Prostate gland (tissue), 2 donors: ENCODE measurements around the gene ROCK1. TPM values are rescaled to one million over a fixed set of nuclear protein-coding genes. Genes with fewer than 3 reads are reported as not detected.
A peak's percentile ranks its signal among the peaks of the same experiment; 100 is the strongest.

Source experiments
- DNase-seq: peaks from one replicate; pipeline ENCODE4 v3.0.0-alpha.2; 2019; ENCODE audit warnings: low spot score
- H3K27ac ChIP-seq, 2 donors: fragments of 200-600 bp; sonication (generic); 2 replicates each; pipeline ENCODE4 v1.5.1; 2017 to 2019
- H3K27me3 ChIP-seq: fragments of 200-600 bp; sonication (generic); replicated peaks from 2 replicates; pipeline ENCODE4 v1.5.1; 2019; ENCODE audit not compliant: insufficient read depth
- H3K36me3 ChIP-seq, 2 donors: fragments of 200-600 bp; sonication (generic); 1 replicate in 1 of 2; 2 replicates in 1 of 2; pipeline versions ENCODE4 v1.5.1 to v1.8.1; 2017 to 2019
- H3K4me1 ChIP-seq: fragments of 200-600 bp; sonication (generic); replicated peaks from 2 replicates; pipeline ENCODE4 v1.5.1; 2019
- H3K4me3 ChIP-seq, 2 donors: fragments of 200-600 bp; sonication (generic); 2 replicates each; pipeline ENCODE4 v1.5.1; 2017 to 2019
- H3K9me3 ChIP-seq: fragments of 200-600 bp; sonication (generic); 2 replicates; pipeline ENCODE4 v1.5.1; 2017
- CTCF ChIP-seq, 4 experiments: fragments of 200-600 bp in 2 of 4; fragments of 450-650 bp in 2 of 4; sonication (generic) in 2 of 4; IDR thresholded peaks; 1 replicate in 3 of 4; 2 replicates in 1 of 4; pipeline ENCODE4 v1.5.1; 2016 to 2019; ENCODE audit warnings: antibody characterized with exemption in 4 of 4, mild to moderate bottlenecking in 2 of 4, moderate library complexity in 2 of 4
- POLR2A ChIP-seq: fragments of 450-650 bp; IDR thresholded peaks from one replicate; pipeline ENCODE4 v1.6.1; 2016; ENCODE audit warnings: antibody characterized with exemption, mild to moderate bottlenecking
- POLR2AphosphoS5 ChIP-seq: sonication (generic); formaldehyde crosslinking; IDR thresholded peaks from one replicate; pipeline ENCODE4 v1.6.1; 2017; ENCODE audit warnings: antibody characterized with exemption
- WGBS: methylation state at CpG from one replicate; pipeline ENCODE4 v1.1.5; 2018; 5-methylcytosine and 5-hydroxymethylcytosine counted together
- intact Hi-C: fragments of 100-400 bp; cut with DNase I; formaldehyde crosslinking; loops from one replicate; pipeline ENCODE4 v1.14.2; 2022
- total RNA-seq, 2 donors: library from RNA; depleted of rRNA; stranded (reverse); fragments of >200 nt; gene quantifications; one replicate each; pipeline ENCODE4 v1.1.0, GENCODE V29; 2016

The ROCK1 gene
- total RNA-seq, 2 donors from 2014 or later, result 32.2 to 35.2 TPM

- H3K9me3 ChIP-seq, result no peaks in the 10 kb centered on the region
- no peaks in the 10 kb centered on the region for H3K36me3 ChIP-seq
- intact Hi-C loops, result no loop called here
- H3K4me1 ChIP-seq, result no peaks in the 10 kb centered on the region
- no peaks in the 10 kb centered on the region for H3K27me3 ChIP-seq
- no peak overlapping the region for H3K27ac ChIP-seq
- no peak for TF ChIP-seq CTCF (IDR thresholded peaks at IDR 0.05)
- no peak for TF ChIP-seq POLR2AphosphoS5
- no peak for TF ChIP-seq POLR2A
- H3K4me3 ChIP-seq, result no peak overlapping the region
- DNase-seq, result no peak
Observed at GRCh38 chr18:21083017-21083416, 28.6 kb downstream of the ROCK1 start.

GRCh38 chr18:21081426-21081825 lies 30.2 kb downstream of the ROCK1 start:
- intact Hi-C loops, result no loop called here
- no peak for TF ChIP-seq POLR2AphosphoS5
- TF ChIP-seq CTCF (IDR thresholded peaks at IDR 0.05), result no peak
- no peak for TF ChIP-seq POLR2A
- H3K36me3 ChIP-seq, result no peaks in the 10 kb centered on the region
- H3K27ac ChIP-seq, result no peak overlapping the region
- H3K9me3 ChIP-seq, result no peaks in the 10 kb centered on the region
- 100% methylated on average over 1 of the region's 1 CpG for WGBS
- no peak overlapping the region for H3K4me3 ChIP-seq
- peaks cover 7% of the 10 kb centered on the region for H3K4me1 ChIP-seq
- DNase-seq, result no peak
- no peaks in the 10 kb centered on the region for H3K27me3 ChIP-seq

GRCh38 chr18:21080576-21080975 lies 31.0 kb downstream of the ROCK1 start:
- intact Hi-C loops, result no loop called here
- H3K4me3 ChIP-seq, result no peak overlapping the region
- H3K9me3 ChIP-seq, result no peaks in the 10 kb centered on the region
- no peaks in the 10 kb centered on the region for H3K27me3 ChIP-seq
- DNase-seq, result no peak
- peaks cover 7% of the 10 kb centered on the region for H3K4me1 ChIP-seq
- no peak overlapping the region for H3K27ac ChIP-seq
- H3K36me3 ChIP-seq, result no peaks in the 10 kb centered on the region
- 98% methylated on average over 1 of the region's 1 CpG for WGBS
- no peak for TF ChIP-seq POLR2A
- no peak for TF ChIP-seq CTCF (IDR thresholded peaks at IDR 0.05)
- TF ChIP-seq POLR2AphosphoS5, result no peak

- WGBS, result 50% methylated on average over 3 of the region's 3 CpGs
- DNase-seq, result peak; percentile 17
- Histone ChIP-seq H3K4me1 (peaks cover 15% of the 10 kb centered on the region), H3K36me3 (no peaks in the 10 kb centered on the region), H3K9me3 (no peaks in the 10 kb centered on the region), H3K27ac (peak overlapping the region; percentile 25 to 53), H3K27me3 (no peaks in the 10 kb centered on the region), H3K4me3 (no peak overlapping the region)
- intact Hi-C loops, result no loop called here
- TF ChIP-seq CTCF (IDR thresholded peaks at IDR 0.05), result no peak
- TF ChIP-seq POLR2A, result no peak
- TF ChIP-seq POLR2AphosphoS5, result peak; percentile 43
Observed at GRCh38 chr18:21074336-21075323, 37.0 kb downstream of the ROCK1 start.

GRCh38 chr18:21073180-21073579 lies 38.4 kb downstream of the ROCK1 start:
- H3K27ac ChIP-seq, result no peak overlapping the region
- no peak for TF ChIP-seq POLR2AphosphoS5
- no peak for TF ChIP-seq CTCF (IDR thresholded peaks at IDR 0.05)
- no peak for TF ChIP-seq POLR2A
- DNase-seq, result no peak
- H3K4me1 ChIP-seq, result peaks cover 15% of the 10 kb centered on the region
- H3K9me3 ChIP-seq, result no peaks in the 10 kb centered on the region
- no peaks in the 10 kb centered on the region for H3K36me3 ChIP-seq
- no peak overlapping the region for H3K4me3 ChIP-seq
- intact Hi-C loops, result no loop called here
- no peaks in the 10 kb centered on the region for H3K27me3 ChIP-seq
